Glomerular endothelial cell (primary cell): Measurements from ENCODE around the gene ARHGAP42. TPM values are rescaled to one million over a fixed set of nuclear protein-coding genes. Genes with fewer than 3 reads are reported as not detected.
"Not testable (repeated sequence)": the region's sequence is repeated elsewhere in the genome, so short reads cannot be mapped to it uniquely, and the experiment has no call there.

Source experiments
- DNase-seq: peaks from one replicate; pipeline ENCODE4 v3.0.0-alpha.2; 2011; ENCODE audit warnings: low read depth, low spot score; ENCODE audit errors: extremely low read depth
- total RNA-seq: library from RNA; depleted of rRNA; stranded (reverse); fragments of >200 nt; gene quantifications from 2 replicates; pipeline ENCODE4 v1.2.3, GENCODE V29; 2015

The ARHGAP42 gene
- total RNA-seq, 1 donor from 2014 or later, result 11.9 TPM

GRCh38 chr11:100863080-100863581 is 176.0 kb downstream of the ARHGAP42 start:
- DNase-seq, result no peak

GRCh38 chr11:100865443-100866065 is 178.5 kb downstream of the ARHGAP42 start:
- DNase-seq, result no peak

- DNase-seq, result no peak
Observed at GRCh38 chr11:100866453-100866852, 179.4 kb downstream of the ARHGAP42 start.

GRCh38 chr11:100867606-100868005 is 180.5 kb downstream of the ARHGAP42 start:
- no peak for DNase-seq

GRCh38 chr11:100869328-100869727 is 182.2 kb downstream of the ARHGAP42 start:
- no peak for DNase-seq

- DNase-seq, result no peak
Observed at GRCh38 chr11:100870138-100870537, 183.1 kb downstream of the ARHGAP42 start.

GRCh38 chr11:100872951-100873740 is 186.1 kb downstream of the ARHGAP42 start:
- DNase-seq, result no peak

- no peak for DNase-seq
Observed at GRCh38 chr11:100874203-100874602, 187.1 kb downstream of the ARHGAP42 start.

GRCh38 chr11:100875521-100875869 is 188.4 kb downstream of the ARHGAP42 start:
- no peak for DNase-seq

GRCh38 chr11:100876815-100877520 is 189.9 kb downstream of the ARHGAP42 start:
- DNase-seq, result no peak

- no peak for DNase-seq
Observed at GRCh38 chr11:100878474-100878873, 191.4 kb downstream of the ARHGAP42 start.

- no peak for DNase-seq
Observed at GRCh38 chr11:100882957-100883356, 195.9 kb downstream of the ARHGAP42 start.

GRCh38 chr11:100883830-100884229 is 196.7 kb downstream of the ARHGAP42 start:
- DNase-seq, result no peak

GRCh38 chr11:100887659-100888058 is 200.6 kb downstream of the ARHGAP42 start:
- no peak for DNase-seq

GRCh38 chr11:100888836-100889235 is 201.7 kb downstream of the ARHGAP42 start:
- DNase-seq, result no peak

GRCh38 chr11:100889758-100890157 is 202.7 kb downstream of the ARHGAP42 start:
- DNase-seq, result no peak

GRCh38 chr11:100890789-100891188 is 203.7 kb downstream of the ARHGAP42 start:
- DNase-seq, result no peak

GRCh38 chr11:100892886-100893285 is 205.8 kb downstream of the ARHGAP42 start:
- no peak for DNase-seq

GRCh38 chr11:100895449-100895848 is 208.4 kb downstream of the ARHGAP42 start:
- no peak for DNase-seq

GRCh38 chr11:100895976-100896375 is 208.9 kb downstream of the ARHGAP42 start:
- DNase-seq, result not testable (repeated sequence)

- DNase-seq, result not testable (repeated sequence)
Observed at GRCh38 chr11:100901471-100901870, 214.4 kb downstream of the ARHGAP42 start.
